GM21360 (cell line): Measurements from ENCODE around the gene PADI1.

Experiments
- ATAC-seq: cut with Tn5 transposase; IDR thresholded peaks from one replicate; pipeline ENCODE4 v1.9.1; 2021; ENCODE audit warnings: mild to moderate bottlenecking, moderate library complexity; ENCODE audit not compliant: unreplicated experiment

PADI1 gene

GRCh38 chr1:17214876-17215544 lies 10.1 kb downstream of the PADI1 start:
- ATAC-seq = no peak

DNA sequence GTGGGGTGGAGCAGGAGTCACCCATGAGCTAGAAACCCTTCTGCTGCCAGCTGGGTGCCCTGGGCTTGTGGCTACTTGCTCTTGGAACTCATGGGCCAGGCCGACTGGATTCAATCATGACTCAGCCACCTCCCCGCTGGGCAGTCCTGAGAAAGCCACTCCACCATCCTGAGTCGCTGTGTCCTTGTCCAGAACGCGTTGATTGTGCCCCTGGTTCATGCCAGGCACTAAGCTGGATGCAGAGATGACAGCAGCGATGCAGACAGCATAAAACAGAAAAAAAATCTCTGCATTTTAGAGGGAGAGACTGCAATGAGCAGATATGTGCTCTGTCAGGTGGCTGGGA lies 10.6 kb downstream of the PADI1 start:
- no peak for ATAC-seq

DNA sequence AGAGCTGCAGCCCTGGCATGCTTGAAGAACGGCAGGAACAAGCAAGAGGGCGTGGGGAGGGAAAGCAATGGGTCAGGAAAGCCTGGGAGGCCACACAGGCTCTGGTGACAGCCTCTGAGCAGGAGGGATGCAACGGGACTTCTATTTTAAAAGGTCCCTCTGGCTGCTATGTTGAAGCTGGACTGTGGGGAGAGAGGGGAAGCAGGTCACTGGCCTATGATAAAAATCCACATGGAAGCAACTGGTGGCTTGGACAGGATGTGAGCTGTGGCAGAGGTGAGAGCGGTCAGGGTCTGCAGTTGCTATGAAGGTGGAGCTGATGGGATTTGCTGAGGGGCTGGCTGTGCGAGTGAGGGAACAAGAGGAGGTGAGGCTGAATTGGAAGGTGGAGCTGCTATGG lies 11.2 kb downstream of the PADI1 start:
- ATAC-seq = no peak

DNA sequence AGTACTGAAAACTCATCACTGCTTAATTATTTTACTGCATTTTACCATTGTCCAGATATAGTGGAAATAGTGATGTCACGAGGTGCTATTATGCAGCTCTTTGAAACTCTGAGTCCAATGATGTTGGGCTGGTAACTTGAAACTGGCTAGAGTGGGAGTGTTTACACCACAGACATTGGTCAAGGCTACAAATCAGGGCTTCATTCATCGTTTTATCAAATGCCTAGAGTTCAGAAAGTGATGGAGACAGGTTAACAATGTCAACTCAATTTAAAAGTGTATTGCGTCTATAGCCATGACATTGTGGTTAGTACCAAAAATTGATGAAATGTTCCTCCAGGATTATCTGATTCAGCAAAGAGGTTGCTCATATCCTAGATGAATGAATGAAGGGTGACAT lies 12.7 kb downstream of the PADI1 start:
- ATAC-seq = no peak

GRCh38 chr1:17218939-17219338 lies 14.0 kb downstream of the PADI1 start:
- no peak for ATAC-seq

DNA sequence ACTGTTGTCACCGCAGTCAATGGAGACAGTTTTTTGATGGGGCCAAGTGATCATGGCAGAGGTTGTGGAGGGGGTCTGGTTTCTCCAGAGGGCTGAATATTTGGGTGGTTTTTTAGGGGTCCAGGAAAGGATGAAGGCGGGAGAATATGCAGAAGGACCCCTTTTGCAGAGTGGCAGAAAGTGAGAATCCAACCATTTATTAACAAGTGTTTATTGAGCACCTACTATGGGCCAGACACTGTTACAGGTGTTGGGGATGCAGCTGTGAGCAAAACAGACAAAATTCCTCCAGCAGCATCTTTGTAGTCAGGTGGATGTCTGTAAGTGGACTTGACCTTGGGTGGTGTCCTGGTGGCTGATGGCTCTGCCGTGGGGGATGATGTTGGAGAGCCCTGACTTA lies 15.4 kb downstream of the PADI1 start:
- no peak for ATAC-seq

- no peak for ATAC-seq
Observed at GRCh38 chr1:17222557-17222956, 17.6 kb downstream of the PADI1 start.

DNA sequence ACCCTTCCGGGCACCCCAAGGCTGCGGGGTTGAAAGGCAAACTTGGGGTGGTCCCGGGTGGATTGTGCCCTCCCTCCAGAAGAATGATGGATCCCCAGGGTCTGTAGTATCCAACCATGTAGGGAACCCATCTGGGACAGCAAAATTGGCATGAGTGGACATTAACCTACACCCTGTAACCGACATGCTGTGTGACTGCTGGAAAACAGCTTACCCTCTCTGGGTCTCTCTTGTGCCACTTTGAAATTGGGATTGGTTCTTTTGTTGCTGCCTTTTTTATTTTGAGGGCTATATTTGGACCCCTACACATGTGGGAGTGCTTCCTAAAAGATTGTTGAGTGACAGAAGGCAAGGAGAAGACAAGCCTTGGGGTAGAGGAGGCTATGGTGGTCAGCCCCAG lies 19.5 kb downstream of the PADI1 start:
- no peak for ATAC-seq

DNA sequence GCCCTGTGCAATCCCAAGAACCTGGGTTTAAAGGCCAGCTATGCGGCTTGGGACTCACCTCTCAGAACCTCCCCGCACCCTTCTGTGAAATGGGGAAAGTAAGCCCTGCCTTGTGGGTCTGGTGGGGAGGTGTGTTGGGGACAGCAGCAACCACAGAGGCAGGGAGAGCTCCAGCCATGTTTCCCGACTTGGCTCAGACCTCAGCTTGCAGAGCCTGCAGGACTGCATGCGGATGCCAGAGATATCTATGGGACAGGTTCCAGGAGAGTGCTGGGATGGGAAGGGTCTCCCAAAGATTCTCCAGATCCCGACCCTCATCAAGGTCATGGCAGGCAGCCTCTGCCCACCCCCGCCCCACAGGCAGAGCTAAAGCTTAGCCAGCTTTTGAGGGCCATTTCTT lies 20.2 kb downstream of the PADI1 start:
- no peak for ATAC-seq

- ATAC-seq = no peak
Observed at GRCh38 chr1:17227358-17227915, 22.5 kb downstream of the PADI1 start.

DNA sequence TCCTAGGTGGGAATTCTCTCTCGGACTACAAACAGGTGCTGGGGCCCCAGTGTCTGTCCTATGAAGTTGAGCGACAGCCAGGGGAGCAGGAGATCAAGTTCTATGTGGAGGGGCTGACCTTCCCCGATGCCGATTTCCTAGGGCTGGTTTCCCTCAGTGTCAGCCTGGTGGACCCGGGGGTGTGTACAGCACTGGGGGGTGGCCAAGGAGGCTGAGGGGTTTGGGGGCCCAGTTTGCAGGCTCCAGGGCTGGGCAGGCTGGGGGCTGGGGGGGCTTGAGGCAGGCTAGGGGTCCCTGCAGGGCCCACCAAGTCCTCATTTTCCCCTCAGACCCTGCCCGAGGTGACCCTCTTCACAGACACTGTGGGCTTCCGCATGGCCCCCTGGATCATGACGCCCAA lies 23.7 kb downstream of the PADI1 start:
- no peak for ATAC-seq

DNA sequence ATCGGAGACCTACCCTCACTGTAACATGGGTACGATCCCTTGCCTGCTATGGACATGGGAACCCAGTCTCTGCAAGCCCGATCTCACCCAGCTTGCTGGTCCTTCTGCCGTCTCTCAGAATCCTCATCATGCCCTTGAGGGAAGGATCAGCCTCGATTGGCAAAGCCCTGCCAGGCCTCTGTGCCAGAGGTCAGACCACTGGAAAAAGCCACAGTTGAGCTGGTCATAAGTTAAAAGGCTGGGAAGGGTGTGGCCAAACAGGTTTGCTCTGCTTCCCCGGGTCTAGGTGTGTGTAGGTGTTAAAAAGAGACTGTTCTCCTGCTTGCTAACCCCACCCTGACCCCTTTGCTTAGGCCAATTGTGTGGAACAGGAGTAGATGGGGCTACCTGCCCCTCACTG lies 24.5 kb downstream of the PADI1 start:
- ATAC-seq = no peak

DNA sequence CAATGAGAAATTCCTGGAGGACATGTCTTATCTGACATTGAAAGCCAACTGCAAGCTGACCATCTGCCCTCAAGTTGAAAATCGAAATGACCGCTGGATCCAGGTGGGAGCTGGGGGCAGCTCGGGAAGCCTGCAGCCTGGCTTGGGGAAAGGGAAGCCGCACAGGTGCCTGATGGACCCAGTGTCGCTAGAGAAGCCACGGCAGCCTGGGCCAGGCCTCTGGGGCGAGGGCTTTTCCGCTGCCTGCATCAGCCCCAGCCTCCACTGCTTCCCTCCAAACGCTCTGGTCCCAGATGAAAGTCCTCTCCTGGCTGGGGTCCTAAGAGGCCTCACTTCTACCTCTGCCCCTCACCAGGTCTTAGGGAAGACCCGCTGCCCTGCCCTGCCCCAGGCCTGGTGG lies 25.2 kb downstream of the PADI1 start:
- ATAC-seq = no peak

GRCh38 chr1:17230671-17231310 lies 25.9 kb downstream of the PADI1 start:
- ATAC-seq = no peak

- no peak for ATAC-seq
Observed at GRCh38 chr1:17232759-17233661, 28.1 kb downstream of the PADI1 start.

- ATAC-seq = no peak
Observed at GRCh38 chr1:17233675-17234320, 28.9 kb downstream of the PADI1 start.

DNA sequence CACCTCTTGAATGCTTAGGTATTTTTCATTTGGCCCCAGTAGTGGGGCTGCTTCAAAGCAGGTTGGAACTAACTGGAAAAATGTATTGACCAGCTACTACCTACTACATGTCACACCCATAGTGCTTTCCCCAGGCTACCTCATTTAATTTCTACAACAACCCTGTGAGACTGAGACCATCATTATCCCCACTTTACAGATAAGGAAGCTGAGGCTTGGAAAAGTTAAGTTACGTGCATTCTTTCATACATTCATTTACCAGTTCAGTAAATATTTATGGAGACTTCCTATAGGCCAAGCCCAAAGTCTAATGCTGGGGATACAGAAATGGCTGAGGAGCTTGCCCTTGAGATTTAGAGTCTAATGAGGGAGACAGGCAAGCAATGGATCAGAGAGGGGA lies 29.5 kb downstream of the PADI1 start:
- ATAC-seq = no peak

DNA sequence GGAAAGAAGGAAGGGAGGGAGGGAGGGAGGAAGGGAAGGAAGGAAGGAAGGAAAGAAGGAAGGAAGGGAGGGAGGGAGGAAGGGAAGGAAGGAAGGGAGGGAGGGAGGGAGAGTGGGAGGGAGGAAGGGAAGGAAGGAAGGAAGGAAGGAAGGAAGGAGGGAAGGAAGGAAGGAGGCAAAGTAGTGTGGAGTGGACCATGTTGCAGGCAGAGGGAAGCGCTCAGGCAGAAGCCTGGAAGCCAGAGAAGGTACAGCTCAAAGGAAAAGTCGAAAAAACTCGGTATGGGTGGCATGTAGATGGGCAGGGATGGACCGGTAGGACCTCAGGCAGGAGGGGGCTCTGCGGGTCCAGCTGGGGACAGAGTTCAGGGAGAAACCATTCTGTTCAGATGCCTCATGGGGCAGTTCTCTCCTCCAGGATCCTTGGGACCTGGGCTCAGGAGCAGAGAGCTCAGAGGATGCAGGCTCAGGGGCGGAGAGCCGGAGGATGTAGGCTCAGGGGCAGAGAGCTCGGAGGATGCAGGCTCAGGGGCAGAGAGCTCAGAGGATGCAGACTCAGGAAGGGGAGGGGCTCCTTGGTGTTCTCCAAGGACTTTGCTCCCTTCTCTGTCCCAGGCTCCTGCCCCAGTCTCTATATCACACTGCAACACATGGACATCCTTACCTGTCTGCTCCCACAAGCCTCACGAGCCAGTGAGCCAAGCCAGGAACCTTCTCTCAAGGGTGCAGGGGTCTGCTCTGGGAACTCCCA lies 30.4 kb downstream of the PADI1 start:
- no peak for ATAC-seq

DNA sequence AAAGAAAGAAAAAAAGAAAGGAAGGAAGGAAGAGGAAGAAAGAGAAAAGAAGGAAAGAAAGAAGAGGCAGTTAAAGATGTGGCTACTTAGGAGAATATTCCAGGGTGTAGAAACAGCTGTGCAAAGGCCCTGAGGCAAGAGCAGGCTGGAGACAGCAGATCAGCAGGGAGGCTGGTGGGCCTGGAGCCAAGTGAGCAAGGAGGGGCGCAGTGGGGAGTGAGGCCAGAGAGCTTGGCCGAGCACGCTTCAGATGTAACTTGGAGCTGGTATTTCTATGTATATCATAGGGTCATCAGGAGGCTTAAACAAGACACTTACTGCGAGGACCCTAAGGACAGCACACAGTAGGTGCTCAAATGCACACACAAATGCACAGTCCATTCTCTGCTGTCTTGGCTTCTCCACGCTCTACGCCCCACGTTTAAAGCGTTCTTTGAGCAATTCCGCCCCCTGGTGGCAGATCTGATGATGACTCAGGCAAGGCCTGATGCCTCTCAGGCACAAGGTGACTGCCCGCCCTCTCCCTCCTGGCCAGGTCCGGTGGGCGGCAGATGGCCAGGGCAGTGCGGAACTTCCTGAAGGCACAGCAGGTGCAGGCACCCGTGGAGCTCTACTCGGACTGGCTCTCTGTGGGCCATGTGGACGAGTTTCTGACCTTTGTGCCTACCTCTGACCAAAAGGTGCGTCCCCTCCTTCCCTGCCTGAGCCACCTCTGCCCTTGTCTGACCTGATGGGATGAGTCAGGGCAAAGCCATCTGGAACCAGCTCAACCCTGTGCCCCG lies 32.0 kb downstream of the PADI1 start:
- no peak for ATAC-seq

DNA sequence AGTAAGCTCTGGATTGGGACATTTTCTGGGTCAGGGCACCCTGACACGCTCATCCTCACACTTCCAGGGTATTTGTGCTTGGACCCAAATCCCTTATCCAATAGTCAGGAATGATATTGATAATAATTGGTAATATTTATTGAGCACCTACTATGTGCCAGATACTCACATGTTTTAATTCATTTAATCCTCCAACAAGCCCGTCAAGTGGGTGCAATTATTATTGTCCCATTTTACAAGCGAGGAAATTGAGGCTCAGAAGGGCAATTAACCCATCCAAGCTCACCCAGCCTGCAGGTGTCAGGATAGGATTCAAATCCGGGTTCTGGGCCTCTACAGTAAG lies 32.6 kb downstream of the PADI1 start:
- no peak for ATAC-seq
